Stimulated activated CD4-positive, alpha-beta T cell treated with anti-CD3 and anti-CD28 coated beads, Interleukin-4, amount 100 ng/mL, for 24 hours (primary cell): ENCODE results near the gene FRMPD4.

Experiments used
- DNase-seq: peaks from one replicate; pipeline ENCODE4 v3.0.0-alpha.2; 2020

Gene FRMPD4

DNA sequence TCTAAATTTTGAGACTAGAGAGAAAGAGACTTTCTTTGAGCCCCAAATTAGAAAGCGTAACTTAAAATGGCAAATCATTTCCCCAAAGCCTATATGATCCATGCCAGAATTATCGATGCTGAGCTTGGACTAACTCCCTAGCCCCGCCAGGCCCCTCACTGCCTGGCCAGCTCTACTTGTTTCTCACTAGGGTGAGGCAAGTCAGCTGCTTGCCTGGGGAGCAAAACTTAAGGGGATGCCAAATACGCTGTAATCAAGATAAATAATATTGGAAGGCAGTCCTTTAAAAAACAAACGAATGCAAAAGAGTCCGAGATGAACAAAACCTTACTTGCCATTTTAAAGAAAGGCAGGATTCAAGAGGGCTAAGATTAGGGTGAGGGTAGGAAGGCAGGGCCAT lies 236.0 kb downstream of the FRMPD4 start:
- no peak for DNase-seq

DNA sequence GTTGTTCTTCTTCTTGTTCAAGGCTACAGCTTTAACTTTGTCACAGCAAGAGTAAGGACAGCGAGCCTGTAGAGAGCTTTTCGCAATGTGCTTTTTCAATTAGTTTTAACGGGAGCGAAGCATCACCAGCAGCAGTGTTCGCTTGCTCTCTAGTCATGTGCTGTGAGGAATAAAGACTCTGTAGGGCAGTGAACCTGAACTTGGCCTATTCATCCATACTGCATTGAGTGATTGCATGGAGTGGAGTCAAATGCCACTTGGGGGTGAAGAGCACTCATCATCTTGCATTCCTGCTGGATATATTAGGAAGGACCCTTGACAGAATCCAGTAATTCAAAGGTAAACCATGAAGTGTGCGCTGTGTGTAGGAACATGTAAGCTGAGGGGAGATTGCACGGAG lies 240.0 kb downstream of the FRMPD4 start:
- no peak for DNase-seq

DNA sequence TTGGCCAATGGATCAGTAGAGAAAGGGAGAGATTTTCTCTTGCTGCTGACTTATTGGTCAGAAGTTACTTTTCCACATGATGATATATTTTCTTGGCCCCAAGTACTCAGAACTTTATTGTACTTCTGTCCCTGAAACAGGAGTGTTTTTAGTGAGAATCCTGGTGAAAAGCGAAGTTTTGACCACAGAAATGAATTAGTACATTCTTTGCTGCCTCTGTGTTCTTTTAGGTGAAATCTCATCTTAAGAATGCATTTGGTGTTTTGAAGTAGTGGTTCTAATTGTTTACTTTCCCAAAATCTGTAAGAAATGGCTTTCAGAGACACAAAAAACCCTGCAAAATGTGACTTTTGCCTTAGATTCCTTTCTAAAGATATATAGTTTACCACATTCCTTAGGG lies 240.4 kb downstream of the FRMPD4 start:
- no peak for DNase-seq

DNA sequence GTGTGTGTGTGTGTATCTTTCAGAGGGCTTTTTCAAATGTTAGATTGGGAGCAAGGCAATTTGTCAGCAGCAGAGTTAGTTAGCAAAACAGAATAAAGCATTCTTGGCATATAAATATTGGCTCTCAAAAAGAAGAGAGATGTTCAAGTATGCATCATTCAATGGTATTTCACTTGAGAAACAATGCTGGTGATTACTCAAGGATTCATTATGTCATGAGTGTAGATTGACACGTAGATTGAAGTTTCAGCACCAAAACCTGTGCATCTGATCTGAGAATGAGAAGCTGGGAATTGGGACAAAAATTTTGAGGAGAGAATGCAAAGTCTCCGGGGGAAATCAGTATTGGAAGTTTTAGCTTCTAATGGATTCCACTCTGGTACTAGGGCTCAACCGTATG lies 241.4 kb downstream of the FRMPD4 start:
- DNase-seq: no peak

DNA sequence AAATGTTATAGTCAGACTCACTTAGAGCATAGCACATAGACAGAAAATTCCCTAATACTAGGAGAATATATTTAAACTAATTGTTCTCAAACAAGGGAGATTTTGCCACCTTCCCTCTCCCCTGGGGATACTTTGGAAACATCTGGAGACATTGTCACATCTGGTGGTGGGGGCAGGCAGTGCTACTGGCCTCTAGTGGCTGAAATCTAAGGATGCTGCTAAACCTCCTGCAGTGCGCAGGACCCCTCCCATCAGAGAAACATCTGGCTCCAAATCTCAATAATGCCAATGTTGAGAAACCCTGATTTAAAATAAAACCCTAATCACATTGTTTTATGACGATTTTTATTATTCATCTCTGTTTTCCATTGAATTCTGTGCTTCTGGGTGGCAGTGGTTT lies 244.9 kb downstream of the FRMPD4 start:
- no peak for DNase-seq

DNA sequence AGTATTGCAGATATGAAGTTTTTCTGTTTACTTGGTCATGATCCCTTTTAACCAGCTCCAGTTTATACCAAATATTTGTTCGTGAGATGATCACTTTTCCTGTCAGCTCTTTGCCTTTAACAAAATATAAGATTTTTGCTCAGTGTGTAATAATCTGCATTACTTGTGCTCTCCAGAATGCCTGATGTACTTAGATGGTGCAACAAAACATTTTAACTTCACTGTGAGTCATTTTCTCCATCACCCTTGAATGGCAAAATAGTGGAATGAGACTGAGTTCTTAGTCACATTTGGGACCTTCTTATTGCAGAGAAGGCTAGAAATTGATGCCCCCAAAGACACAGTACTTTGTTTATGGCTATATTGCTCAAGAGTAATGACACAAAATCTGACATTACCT lies 252.0 kb downstream of the FRMPD4 start:
- DNase-seq: no peak

DNA sequence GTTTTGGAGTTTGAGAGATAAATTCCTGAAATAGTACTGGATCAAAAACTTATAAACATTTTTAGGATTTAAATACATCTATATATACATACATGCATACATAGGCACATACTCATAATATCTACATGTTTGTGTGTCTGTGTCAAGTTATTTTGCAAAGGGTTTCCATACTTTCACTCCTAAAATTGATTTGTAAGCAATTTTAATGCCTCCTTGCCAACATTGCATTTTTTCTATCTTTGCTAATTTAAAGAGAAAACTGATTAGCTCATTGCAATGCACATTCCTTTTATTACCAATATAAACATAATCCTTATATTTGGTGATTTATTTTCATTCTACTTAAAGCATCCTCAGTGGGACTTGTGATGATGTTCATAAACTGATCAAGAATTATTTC lies 258.3 kb downstream of the FRMPD4 start:
- DNase-seq: no peak

DNA sequence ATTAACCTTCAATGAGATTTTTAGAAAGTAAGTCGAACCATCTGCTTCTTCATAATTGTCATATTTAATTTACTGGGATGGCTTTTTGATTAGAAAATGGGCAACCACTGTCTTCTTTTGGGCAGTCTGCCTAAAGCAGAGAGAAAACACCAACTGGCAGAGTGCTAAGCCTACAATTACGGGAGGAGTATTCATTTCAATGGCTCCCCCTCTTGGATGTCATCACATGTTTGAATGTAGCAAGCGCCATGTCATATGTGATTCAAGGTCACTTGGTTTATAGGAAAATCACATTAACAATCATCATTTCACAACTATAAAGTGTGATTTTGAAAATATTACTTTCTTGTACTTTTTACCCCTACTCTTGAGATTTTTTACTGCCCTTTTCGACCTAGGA lies 261.9 kb downstream of the FRMPD4 start:
- no peak for DNase-seq

DNA sequence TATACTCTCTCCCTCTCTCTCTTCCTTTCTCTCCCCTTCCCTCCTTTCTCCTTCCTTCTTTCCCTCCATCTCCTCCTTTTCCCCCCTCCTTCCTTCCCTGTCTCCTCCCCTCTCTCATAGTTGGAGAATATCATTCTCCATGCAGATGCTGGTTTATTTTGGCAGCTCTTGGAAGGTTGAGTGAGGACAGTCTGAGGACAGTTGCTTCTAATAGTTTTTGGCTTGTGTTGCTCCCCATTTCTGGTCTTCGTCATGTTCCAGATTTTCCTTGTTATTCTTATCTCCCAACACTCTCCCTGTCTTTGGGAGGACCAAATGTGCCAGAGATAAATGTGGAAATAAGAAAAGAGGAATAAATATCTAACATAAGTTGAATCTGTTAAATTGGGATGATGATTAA lies 263.0 kb downstream of the FRMPD4 start:
- no peak for DNase-seq

DNA sequence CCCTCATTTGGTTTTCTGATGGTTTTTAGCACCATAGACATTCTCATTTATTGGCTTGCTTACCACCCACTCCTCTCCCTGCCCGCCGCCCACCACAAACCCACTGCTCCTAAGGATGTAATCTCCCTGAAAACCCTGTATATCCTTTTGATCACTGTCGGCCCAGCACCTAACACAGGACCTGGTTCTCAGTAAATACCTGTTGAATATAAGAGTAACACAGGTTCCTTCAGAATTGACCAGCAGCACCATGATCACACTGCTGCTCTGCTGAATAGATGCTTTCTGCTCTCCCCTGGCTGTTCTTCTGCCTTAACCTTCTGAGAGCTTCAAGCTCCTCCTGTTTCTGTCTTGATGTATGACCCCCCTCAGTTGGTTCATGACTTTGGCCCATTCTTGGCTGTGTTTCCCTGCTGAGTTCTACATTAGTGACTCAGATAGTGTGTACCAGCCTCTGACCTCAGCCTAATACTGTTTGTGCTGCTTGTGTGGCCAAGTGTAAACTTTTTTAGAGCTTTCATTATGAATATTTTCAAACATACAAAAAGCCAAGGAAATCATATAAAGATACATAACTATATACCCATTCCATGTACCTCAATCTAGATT lies 265.3 kb downstream of the FRMPD4 start:
- no peak for DNase-seq

DNA sequence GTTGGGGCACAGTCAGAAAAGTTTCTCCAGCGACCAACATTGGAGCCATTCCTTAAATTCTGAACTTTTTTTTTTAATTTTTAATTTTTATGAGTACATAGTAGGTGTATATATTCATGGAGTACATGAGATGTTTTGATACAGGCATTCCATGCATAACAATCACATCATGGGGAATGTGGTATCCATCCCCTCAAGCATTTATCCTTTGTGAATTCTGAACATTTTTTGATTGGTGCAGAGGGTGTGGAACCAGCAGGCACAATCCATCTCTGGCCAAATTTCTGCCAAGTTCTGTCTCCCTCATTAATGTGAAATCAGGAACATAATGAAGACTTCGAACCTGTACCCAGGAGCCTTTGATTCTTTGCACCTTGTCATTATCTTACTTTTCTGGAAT lies 267.0 kb downstream of the FRMPD4 start:
- DNase-seq: no peak

DNA sequence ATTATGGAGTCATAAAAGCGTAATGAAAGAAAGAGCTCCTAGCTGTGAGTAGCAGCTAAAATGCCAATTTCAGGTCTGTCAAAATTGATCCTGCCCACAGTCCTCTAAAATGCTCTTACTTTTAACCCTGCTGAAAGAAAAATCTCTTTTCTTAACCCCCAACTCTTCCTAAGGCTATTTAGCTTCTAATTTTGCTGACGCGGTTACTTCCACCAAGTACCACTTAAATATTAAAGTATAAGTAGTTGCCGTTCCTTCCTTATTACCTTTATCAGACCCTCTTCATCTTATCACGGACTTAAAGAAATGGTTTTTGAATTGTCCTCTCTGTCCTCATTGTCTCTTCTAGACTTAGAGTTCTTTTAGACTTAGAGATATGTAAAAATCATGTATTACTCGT lies 272.2 kb downstream of the FRMPD4 start:
- no peak for DNase-seq

DNA sequence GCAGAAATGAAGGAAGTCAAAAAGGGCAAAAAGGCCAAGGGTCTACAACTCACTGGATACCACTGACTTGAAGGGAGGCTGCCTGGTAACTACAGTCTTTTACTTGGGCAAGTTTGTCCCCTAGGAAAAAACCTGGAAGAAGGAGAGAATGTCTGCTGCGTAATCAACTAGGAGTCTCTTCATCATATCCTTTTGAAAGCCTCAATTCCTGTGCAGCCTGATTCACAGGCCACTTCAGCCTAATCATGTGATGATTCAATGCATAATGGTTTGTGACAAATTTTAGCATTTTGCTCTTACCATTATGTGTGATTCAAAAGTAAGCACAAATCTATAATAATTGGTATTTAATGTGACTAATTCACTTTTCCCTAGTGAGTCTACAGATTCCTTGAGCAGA lies 273.6 kb downstream of the FRMPD4 start:
- DNase-seq: no peak

DNA sequence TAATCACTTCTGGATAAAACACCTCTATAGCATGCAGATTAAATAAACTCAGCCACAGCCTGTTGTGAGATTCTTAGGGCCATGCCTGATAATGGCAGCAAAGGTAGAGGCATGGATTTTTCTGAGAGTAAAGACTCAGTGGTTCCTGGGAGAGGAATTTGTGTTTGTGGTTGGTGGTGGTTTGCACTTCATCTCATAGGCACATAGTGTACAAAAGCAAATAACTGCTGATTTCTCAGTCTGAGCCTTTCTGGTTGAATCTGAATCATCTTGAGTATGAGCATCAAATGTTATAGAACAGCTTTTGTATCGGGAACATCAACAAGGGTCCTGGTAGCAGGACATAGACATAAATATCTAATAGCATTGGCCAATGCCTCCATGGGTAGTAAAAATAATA lies 274.3 kb downstream of the FRMPD4 start:
- no peak for DNase-seq

DNA sequence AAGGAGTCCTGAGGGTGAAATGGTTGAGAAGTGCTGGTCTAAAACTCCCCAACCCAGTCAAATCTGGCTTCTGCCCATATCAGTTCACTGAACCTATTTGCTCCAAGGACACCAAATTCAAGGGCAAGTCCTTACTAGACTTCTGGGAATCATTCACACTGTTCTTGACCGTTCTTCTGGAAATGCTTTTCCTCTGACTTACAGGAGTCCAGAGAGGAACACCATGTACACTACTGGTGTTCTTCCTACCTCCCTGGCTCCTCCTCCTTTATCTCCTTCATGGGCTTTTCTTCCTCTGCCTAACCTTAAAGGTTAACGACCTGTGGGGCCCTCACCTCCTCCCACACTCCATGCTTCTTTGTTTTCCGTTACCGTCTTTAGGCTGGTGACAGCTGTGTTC lies 281.3 kb downstream of the FRMPD4 start:
- DNase-seq: no peak

DNA sequence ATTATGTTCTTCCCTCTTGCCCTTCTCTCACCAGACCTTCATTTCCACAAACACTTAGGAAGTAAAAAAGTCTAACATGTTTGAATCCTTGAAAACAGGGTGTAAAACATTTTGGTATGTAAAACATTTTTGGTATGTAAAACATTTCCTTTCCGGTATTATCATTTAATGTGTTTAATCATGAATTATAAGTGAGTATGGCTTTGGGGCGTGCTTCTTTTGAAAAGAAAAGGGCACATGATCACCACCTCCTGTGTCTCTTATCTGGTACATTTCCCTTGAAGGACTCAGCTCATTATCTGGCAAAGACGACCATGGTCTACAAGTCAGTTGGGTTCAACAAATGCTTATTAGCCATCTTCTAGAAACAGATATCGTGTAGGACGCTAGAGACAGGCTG lies 283.6 kb downstream of the FRMPD4 start:
- no peak for DNase-seq

DNA sequence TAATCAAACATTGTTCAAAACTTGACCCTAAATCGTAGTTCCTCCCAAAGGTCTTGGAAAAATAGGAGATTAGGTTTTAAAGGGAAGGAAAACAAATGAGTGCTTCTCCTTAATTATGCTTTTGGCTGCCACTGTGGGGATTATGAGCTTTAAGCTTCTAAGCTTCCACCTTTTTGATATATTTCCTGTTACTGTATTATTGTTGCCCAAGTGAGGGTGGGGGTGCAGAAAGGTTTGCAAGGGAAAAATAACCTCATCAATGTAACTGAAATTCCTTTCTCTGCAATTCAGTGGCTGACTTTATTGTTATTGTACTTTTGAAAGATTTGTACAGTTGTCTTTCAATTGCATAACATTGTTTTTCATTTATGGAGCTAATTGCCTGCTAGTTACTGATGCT lies 285.1 kb downstream of the FRMPD4 start:
- DNase-seq: no peak

DNA sequence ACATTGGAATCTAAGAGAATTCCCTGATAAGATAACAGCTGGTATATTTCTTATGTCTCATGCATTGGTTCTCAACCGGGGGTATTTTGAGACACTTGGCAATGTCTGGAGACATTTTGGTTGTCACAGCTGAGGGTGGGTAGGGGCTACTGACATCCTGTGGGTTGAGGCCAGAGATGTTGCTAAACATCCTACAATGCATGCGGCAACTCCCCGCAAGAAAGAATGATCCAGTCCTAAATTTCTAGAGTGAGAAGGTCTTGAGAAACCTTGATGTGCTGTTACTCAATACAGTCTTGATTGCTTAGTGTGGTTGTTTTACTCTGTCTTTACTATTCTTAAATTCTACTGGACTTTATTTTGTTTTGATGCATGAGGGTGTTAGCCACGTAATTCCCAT lies 287.2 kb downstream of the FRMPD4 start:
- DNase-seq: no peak

DNA sequence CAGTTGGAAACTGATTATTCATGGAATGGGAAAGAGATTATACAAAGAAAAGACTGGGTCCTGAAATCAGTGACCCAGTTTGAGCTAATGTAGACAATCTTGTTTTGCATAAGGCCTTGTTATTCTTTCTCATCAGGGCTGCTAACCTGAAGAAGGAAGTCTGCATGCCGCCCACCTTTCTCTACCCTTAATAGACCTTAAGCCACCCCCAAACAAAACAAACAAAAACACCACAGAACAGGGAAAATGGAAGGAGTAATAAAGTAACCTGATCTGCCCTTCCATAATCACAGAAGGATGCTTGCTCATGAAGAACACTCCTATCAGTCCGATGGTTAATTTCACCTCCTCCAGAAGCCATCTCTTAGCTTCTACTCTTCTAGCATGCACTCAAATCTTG lies 288.1 kb downstream of the FRMPD4 start:
- DNase-seq: no peak

DNA sequence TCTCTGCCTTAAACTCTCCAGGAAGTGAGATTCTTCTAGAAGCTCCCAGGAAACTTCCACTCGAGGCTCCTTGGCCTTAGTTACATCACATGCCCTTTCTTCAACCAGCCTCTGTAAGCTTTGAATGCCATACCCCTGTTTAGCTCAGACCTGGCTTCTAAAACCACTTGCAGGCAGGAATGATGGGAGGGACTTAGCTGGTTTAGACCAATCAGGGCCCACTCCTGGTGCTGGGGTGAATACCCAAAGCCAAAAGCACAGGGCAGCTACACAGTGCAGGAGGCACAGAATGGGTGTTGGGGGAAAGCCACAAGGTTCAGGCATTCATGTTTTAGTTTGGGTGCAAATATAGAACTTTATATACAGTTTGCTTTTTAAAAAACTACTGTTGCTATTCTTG lies 296.2 kb downstream of the FRMPD4 start:
- no peak for DNase-seq

DNA sequence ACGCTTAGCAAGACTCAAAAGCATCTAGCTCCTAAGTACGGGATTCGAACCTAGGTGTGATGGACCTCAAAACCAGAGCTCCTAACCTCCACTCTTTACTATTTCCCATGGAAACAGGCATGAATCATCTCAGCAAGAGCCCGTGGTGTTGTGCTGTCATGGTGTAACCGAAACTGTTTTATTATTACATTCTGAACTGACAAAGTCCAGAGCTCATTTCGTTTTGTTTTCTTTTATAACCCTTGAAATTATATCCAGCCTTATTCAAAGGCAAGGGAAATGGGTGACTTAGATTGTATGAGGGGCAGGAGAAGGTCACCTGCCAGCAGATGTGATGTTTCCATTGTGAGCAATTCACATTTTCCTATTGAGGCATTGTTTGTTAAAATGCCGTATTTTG lies 301.1 kb downstream of the FRMPD4 start:
- no peak for DNase-seq

DNA sequence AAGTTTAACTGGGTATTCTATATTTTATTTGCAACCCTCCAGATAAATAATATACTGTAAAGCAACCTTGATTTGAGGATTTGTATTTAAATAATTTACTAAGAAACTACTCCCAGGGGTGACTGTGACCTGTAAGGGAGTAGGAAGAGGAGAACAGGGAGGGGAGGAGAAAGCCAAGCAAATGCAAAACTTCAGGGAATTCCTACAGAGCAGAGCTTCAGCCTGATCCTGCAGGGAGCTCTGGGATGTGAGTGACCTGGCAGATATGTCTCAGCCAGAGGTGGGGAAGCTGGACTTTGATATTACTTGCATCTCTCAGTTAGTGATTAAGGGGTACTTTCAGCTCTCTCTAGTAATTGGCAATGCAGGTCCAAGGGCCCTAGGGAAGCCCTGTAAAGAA lies 302.0 kb downstream of the FRMPD4 start:
- DNase-seq: no peak

DNA sequence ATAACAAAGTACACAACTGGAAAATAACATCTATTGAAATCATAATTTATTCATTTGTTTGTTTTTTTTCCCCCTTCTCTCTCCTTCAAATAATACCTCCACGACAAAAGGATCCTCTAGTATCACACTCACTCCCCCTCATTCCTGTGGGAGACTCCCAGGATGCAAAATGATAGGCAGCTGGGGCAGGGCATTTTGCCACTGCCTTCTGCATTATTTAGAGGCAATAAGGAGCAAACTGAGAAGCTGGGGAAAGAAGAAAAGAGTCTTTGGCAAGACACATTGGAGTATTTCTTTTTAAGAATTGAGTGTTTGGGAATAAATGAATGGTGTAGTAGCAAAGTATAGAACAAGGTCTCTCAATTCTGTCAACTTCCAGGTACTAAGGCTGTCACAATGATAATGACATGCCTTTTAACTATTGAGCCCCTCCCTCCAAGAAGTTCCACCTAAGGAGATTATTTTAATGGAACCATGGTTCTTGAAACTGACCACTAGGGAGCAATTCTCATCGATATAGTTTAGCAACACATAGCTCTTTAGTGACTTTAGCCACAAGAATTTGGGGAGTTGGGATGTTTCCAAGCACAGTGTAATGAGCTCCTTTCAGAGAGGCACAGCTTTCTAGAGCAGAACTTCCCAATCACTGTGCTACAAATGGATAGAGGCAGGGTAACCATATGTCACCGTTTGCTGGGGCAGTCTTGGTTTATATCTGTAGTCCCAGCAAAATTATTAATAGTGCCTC lies 303.3 kb downstream of the FRMPD4 start:
- DNase-seq: no peak

DNA sequence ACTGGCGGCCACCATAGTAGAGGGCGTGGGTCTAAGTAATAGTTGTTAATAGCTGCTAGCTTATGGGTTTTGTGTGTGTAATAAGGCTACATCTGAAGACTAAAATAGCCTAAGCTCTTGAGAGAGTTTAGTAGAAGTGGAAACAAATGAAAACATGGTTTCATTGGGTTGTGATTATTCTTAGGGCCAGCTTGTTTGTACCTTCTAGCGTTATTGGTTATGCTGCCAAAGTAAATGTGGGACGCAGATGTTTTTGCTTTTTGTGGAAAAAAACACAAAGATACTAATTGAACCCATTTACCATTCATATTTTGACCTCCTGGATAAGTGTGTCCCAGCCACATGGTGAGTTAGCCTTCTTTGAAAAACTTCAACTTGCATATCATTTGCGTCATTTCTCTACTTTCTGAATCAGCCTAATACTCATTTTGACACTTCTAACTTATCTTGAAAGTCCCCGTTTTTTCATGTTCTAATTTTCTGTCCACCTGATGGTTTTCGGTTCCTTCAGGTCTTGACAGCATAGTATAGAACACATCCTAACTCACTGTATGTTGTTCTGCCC lies 305.3 kb downstream of the FRMPD4 start:
- DNase-seq: no peak
